IMR-90 (cell line): Measurements from ENCODE around the gene ERVMER34-1. TPM values are rescaled to one million over a fixed set of nuclear protein-coding genes. Genes with fewer than 3 reads are reported as not detected.

ENCODE experiments used
- ATAC-seq: fragments of 200-7000 bp; cut with Tn5 transposase; 2 replicates; pipeline ENCODE4 v1.9.1; 2020; ENCODE audit warnings: low read depth, mild to moderate bottlenecking, moderate library complexity
- BruUV-seq: library from RNA; stranded (reverse); fragments of 400-500 nt; replicated peaks from 2 replicates; lab custom pipeline; 2021; lab: Mats Ljungman, UMichigan
- CTCF ChIA-PET: fragments of 300-600 bp; formaldehyde crosslinking; extraction: SDS; loops from one replicate; lab custom pipeline; 2021; ENCODE audit warnings: antibody characterized with exemption; lab: Yijun Ruan, JAX
- POLR2A ChIA-PET: fragments of 300-600 bp; sonication (Branson Sonifier 250); formaldehyde crosslinking; loops from one replicate; lab custom pipeline; 2022; ENCODE audit warnings: antibody characterized with exemption; ENCODE audit not compliant: unreplicated experiment; lab: Charles Lee
- DNase-seq: peaks from one replicate; pipeline ENCODE4 v3.0.0; 2013
- H2AFZ ChIP-seq: replicated peaks from 2 replicates; pipeline ENCODE3; 2013; ENCODE audit warnings: low read length, mild to moderate bottlenecking; ENCODE audit not compliant: poor library complexity
- H2AK5ac ChIP-seq: 2 replicates; pipeline ENCODE4 v1.6.1; 2013; ENCODE audit warnings: low read depth, low read length, inconsistent platforms
- H2AK9ac ChIP-seq: replicated peaks from 2 replicates; pipeline ENCODE3; 2013; ENCODE audit warnings: mild to moderate bottlenecking, low read depth, low read length, moderate library complexity; ENCODE audit not compliant: poor library complexity
- H2BK120ac ChIP-seq: 2 replicates; pipeline ENCODE4 v1.6.1; 2013; ENCODE audit warnings: low read depth, low read length, inconsistent platforms
- H2BK15ac ChIP-seq: 3 replicates; pipeline ENCODE4 v1.6.1; 2013; ENCODE audit warnings: low read depth, low read length, inconsistent platforms
- H2BK20ac ChIP-seq: 2 replicates; pipeline ENCODE4 v1.6.1; 2013; ENCODE audit warnings: low read depth, mild to moderate bottlenecking, inconsistent platforms, low read length, moderate library complexity
- H2BK5ac ChIP-seq: 2 replicates; pipeline ENCODE4 v1.6.1; 2013; ENCODE audit warnings: mild to moderate bottlenecking, low read depth, low read length, inconsistent platforms; ENCODE audit not compliant: poor library complexity, severe bottlenecking
- H3K14ac ChIP-seq: replicated peaks from 2 replicates; pipeline ENCODE4 v1.6.1; 2013; ENCODE audit warnings: low read depth, low read length, inconsistent platforms
- H3K18ac ChIP-seq: 2 replicates; pipeline ENCODE4 v1.6.1; 2013; ENCODE audit warnings: low read depth, low read length, control low read depth
- H3K23ac ChIP-seq: 2 replicates; pipeline ENCODE4 v1.6.1; 2013; ENCODE audit warnings: low read depth, low read length, inconsistent platforms
- H3K27ac ChIP-seq: 2 replicates; pipeline ENCODE4 v1.5.1; 2013; ENCODE audit warnings: mild to moderate bottlenecking, control low read depth, low read length; ENCODE audit not compliant: insufficient read depth
- H3K27me3 ChIP-seq: 2 replicates; pipeline ENCODE4 v1.6.1; 2013; ENCODE audit warnings: low read length; ENCODE audit not compliant: control insufficient read depth, insufficient read depth
- H3K36me3 ChIP-seq: 2 replicates; pipeline ENCODE4 v1.6.1; 2013; ENCODE audit warnings: low read length, mixed read lengths; ENCODE audit not compliant: control insufficient read depth, insufficient read depth
- H3K4ac ChIP-seq: 2 replicates; pipeline ENCODE4 v1.6.1; 2013; ENCODE audit warnings: low read depth, low read length, inconsistent platforms
- H3K4me1 ChIP-seq: 2 replicates; pipeline ENCODE4 v1.6.1; 2013; ENCODE audit warnings: low read length, mixed read lengths; ENCODE audit not compliant: control insufficient read depth, insufficient read depth
- H3K4me2 ChIP-seq: 2 replicates; pipeline ENCODE4 v1.6.1; 2013; ENCODE audit warnings: low read depth, mild to moderate bottlenecking, control low read depth, low read length, moderate library complexity
- H3K4me3 ChIP-seq: 2 replicates; pipeline ENCODE4 v1.5.1; 2013; ENCODE audit warnings: low read depth, mild to moderate bottlenecking, control low read depth, low read length, moderate library complexity; ENCODE audit not compliant: insufficient read depth
- H3K56ac ChIP-seq: 2 replicates; pipeline ENCODE4 v1.6.1; 2013; ENCODE audit warnings: low read length, inconsistent platforms; ENCODE audit not compliant: insufficient read depth; ENCODE audit errors: extremely low read depth
- H3K79me1 ChIP-seq, 2 experiments: 2 replicates each; pipeline ENCODE4 v1.6.1; 2013; ENCODE audit warnings: low read length in 2 of 2, inconsistent platforms in 1 of 2, low read depth in 1 of 2
- H3K9ac ChIP-seq: 2 replicates; pipeline ENCODE4 v1.6.1; 2013; ENCODE audit warnings: low read depth, low read length, control low read depth
- H3K9me1 ChIP-seq: 2 replicates; pipeline ENCODE4 v1.6.1; 2013; ENCODE audit warnings: low read length, inconsistent platforms; ENCODE audit not compliant: insufficient read depth
- H3K9me3 ChIP-seq: 2 replicates; pipeline ENCODE4 v1.6.1; 2013; ENCODE audit warnings: low read length; ENCODE audit not compliant: control insufficient read depth, insufficient read depth
- H4K20me1 ChIP-seq: 2 replicates; pipeline ENCODE4 v1.6.1; 2013; ENCODE audit warnings: low read length, inconsistent platforms; ENCODE audit not compliant: insufficient read depth
- H4K5ac ChIP-seq: 2 replicates; pipeline ENCODE4 v1.6.1; 2013; ENCODE audit warnings: mild to moderate bottlenecking, low read depth, low read length, control low read depth
- H4K8ac ChIP-seq, 2 experiments: 2 replicates each; pipeline ENCODE4 v1.6.1; 2013; ENCODE audit warnings: low read depth in 2 of 2, low read length in 2 of 2, control low read depth in 1 of 2, inconsistent platforms in 1 of 2
- H4K91ac ChIP-seq: 2 replicates; pipeline ENCODE4 v1.6.1; 2013; ENCODE audit warnings: low read depth, low read length, inconsistent platforms; ENCODE audit not compliant: insufficient read depth
- BHLHE40 ChIP-seq: fragments of 150-350 bp; IDR thresholded peaks from 2 replicates; pipeline ENCODE4 v1.6.1; 2016; ENCODE audit warnings: mild to moderate bottlenecking, low read depth, low read length
- dilution Hi-C: fragments of 300-500 bp; cut with HindIII; formaldehyde crosslinking; loops from one replicate; pipeline ENCODE4 v1.14.3; 2018; ENCODE audit warnings: low sequenced_read_pairs; ENCODE audit not compliant: unreplicated experiment
- in situ Hi-C: fragments of 300-500 bp; cut with MboI; formaldehyde crosslinking; loops from 3 replicates; pipeline ENCODE4 v1.14.3; 2019; ENCODE audit warnings: low sequenced_read_pairs, inconsistent platforms, mixed read lengths
- intact Hi-C: fragments of 100-400 bp; cut with micrococcal nuclease; formaldehyde crosslinking; loops from 2 replicates; pipeline ENCODE4 v1.10.0; 2022
- microRNA-seq, 2 experiments: library from miRNA; stranded (forward) in 1 of 2; unstranded in 1 of 2; fragments of 10-50 nt in 1 of 2; fragments of <30 nt in 1 of 2; gene quantifications in 1 of 2; microRNA quantifications in 1 of 2; one replicate each; pipeline versions ENCODE3 to v1.1.0; 2013 to 2020; ENCODE audit not compliant: insufficient read depth in 1 of 2, insufficient read length in 1 of 2, unreplicated experiment in 1 of 2
- polyA plus RNA-seq, 3 experiments: library from polyadenylated mRNA; depleted of rRNA; stranded (reverse); fragments of >200 nt; gene quantifications; 2 replicates each; pipeline ENCODE4 v1.2.3, GENCODE V29; 2012; ENCODE audit warnings: low replicate concordance in 1 of 3
- small RNA-seq, 5 experiments: library from RNA; depleted of rRNA; stranded (forward); fragments of <200 nt; gene quantifications; one replicate each; pipeline ENCODE3, GENCODE V24; 2012
- total RNA-seq: library from RNA; depleted of rRNA; stranded (reverse); fragments of >200 nt; gene quantifications from 2 replicates; pipeline ENCODE4 v1.2.3, GENCODE V29; 2012; rRNA removed

ERVMER34-1 gene
- total and polyA plus RNA-seq, 2 of the 4 experiments (the other 2 are of a cell fraction): not detected

DNA sequence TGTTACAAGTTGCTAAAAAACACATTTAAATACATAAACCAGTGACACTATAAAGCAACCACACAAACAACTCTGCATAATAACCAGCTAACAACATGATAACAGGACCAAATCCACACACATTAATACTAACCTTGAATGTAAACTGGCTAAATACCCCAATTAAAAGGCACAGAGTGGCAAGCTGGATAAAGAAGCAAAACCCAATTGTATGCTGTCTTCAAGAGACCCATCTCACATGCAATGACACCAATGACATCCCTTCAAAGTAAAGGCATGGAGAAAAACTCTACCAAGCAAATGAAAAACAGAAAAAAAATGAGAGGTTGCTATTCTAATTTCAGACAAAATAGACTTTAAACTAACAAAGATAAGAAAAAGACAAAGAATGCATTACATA, 57.7 kb downstream of the ERVMER34-1 start:
- H3K9ac ChIP-seq: no peak overlapping the region
- no peaks in the 10 kb centered on the region for H3K27me3 ChIP-seq
- H2BK15ac ChIP-seq: no peak overlapping the region
- no peaks in the 10 kb centered on the region for H3K79me1 ChIP-seq
- TF ChIP-seq BHLHE40: no peak
- H3K23ac ChIP-seq: no peak overlapping the region
- H4K91ac ChIP-seq: no peak overlapping the region
- ATAC-seq: no peak
- no peak overlapping the region for H2AK9ac ChIP-seq
- DNase-seq: no peak
- H2BK20ac ChIP-seq: no peak overlapping the region
- H3K18ac ChIP-seq: no peak overlapping the region
- no peak overlapping the region for H4K8ac ChIP-seq
- H3K4ac ChIP-seq: no peak overlapping the region
- no peaks in the 10 kb centered on the region for H4K20me1 ChIP-seq
- H3K14ac ChIP-seq: no peak overlapping the region
- H2BK120ac ChIP-seq: no peak overlapping the region
- ChIA-PET CTCF (no interaction called here), POLR2A (no interaction called here)
- dilution Hi-C loops (no loop called here), in situ Hi-C loops (no loop called here), intact Hi-C loops (no loop called here)
- no TSS peak for BruUV-seq
- H3K56ac ChIP-seq: no peak overlapping the region
- peaks cover 2% of the 10 kb centered on the region; the same call in 1 of the 2 replicates for H3K9me3 ChIP-seq
- no peak overlapping the region for H3K27ac ChIP-seq
- H3K4me2 ChIP-seq: no peak overlapping the region
- H3K9me1 ChIP-seq: no peaks in the 10 kb centered on the region
- H4K5ac ChIP-seq: no peak overlapping the region
- H2AK5ac ChIP-seq: no peak overlapping the region
- no peaks in the 10 kb centered on the region; the same call in 1 of the 2 replicates for H3K4me1 ChIP-seq
- no peak overlapping the region for H3K4me3 ChIP-seq
- H2AFZ ChIP-seq: no peak overlapping the region
- no peaks in the 10 kb centered on the region for H3K36me3 ChIP-seq
- H2BK5ac ChIP-seq: no peak overlapping the region

Small RNA genes within 50 kb of the gene (microRNA-seq; reads per million reads assigned to microRNA genes)
- gene MIR4449 (ENCODE audit: insufficient read depth in 1 of 2, insufficient read length in 1 of 2, unreplicated experiment in 1 of 2): 2.1 to 5.8 reads per million in 2 experiments
- gene RF00019 (ENCODE audit: insufficient read depth, insufficient read length): not detected
- gene RF00568 (ENCODE audit: insufficient read depth, insufficient read length): not detected
- 4.1 reads per million for gene SNORA26 (ENCODE audit: insufficient read depth, insufficient read length)

Small RNA genes within 50 kb of the gene (small RNA-seq; reads per million reads assigned to genes)
- 0.61 to 8.4 (median 3.0) reads per million in 5 experiments for gene MIR4449
- gene RF00019: 0 reads per million in 5 experiments
- gene RF00568: 0 reads per million in 5 experiments
- 15.0 to 431 (median 45.3) reads per million in 5 experiments for gene SNORA26

Other genes with a start within 250 kb of the ERVMER34-1 start
- gene USP46, start 92.1 kb downstream of the ERVMER34-1 start, total RNA-seq: 15.4 and 20.3 TPM in 2 replicates
- gene USP46, start 92.1 kb downstream of the ERVMER34-1 start, polyA plus RNA-seq (2012; rRNA removed): 6.0 and 9.3 TPM in 2 replicates
- 0.18 and 0.28 TPM in 2 replicates for gene RASL11B, start 110.9 kb upstream of the ERVMER34-1 start, total RNA-seq
- gene RASL11B, start 110.9 kb upstream of the ERVMER34-1 start, polyA plus RNA-seq (2012; rRNA removed): 0.26 and 0.31 TPM in 2 replicates